HEK293 (cell line): ENCODE results near the gene SEMA3D.

ENCODE experiments used
- FEZF1 ChIP-seq: fragments of 450-650 bp; formaldehyde crosslinking; IDR thresholded peaks from 2 replicates; pipeline ENCODE4 v1.5.1; 2016; ENCODE audit warnings: missing biosample characterization, missing genetic modification characterization
- GLI2 ChIP-seq: fragments of 450-650 bp; formaldehyde crosslinking; IDR thresholded peaks from 2 replicates; pipeline ENCODE4; 2017; ENCODE audit warnings: missing biosample characterization, missing genetic modification characterization, low read depth, borderline replicate concordance
- KLF16 ChIP-seq: fragments of 450-650 bp; formaldehyde crosslinking; IDR thresholded peaks from 2 replicates; pipeline ENCODE4 v1.5.1; 2017; ENCODE audit warnings: missing biosample characterization, missing genetic modification characterization
- KLF7 ChIP-seq: fragments of 450-650 bp; formaldehyde crosslinking; IDR thresholded peaks from 2 replicates; pipeline ENCODE4 v1.5.1; 2016; ENCODE audit warnings: missing biosample characterization, missing genetic modification characterization, borderline replicate concordance
- MYNN ChIP-seq: fragments of 450-650 bp; formaldehyde crosslinking; IDR thresholded peaks from 2 replicates; pipeline ENCODE4 v1.5.1; 2016; ENCODE audit warnings: missing biosample characterization, missing genetic modification characterization, borderline replicate concordance
- SETDB1 ChIP-seq: IDR thresholded peaks from one replicate; pipeline ENCODE4 v1.6.1; 2017; ENCODE audit warnings: mild to moderate bottlenecking, low read length, moderate library complexity, mixed read lengths; ENCODE audit not compliant: insufficient read length
- SP7 ChIP-seq: fragments of 450-650 bp; formaldehyde crosslinking; IDR thresholded peaks from 2 replicates; pipeline ENCODE4 v1.5.1; 2016; ENCODE audit warnings: missing biosample characterization, missing genetic modification characterization
- TCF7L2 ChIP-seq: IDR thresholded peaks from 2 replicates; pipeline ENCODE4 v1.6.1; 2011; ENCODE audit warnings: low read depth, mild to moderate bottlenecking, inconsistent platforms, low read length, moderate library complexity, borderline replicate concordance
- ZNF155 ChIP-seq: fragments of 450-650 bp; formaldehyde crosslinking; IDR thresholded peaks from 2 replicates; pipeline ENCODE4 v1.5.1; 2016; ENCODE audit warnings: missing biosample characterization, missing genetic modification characterization
- ZNF184 ChIP-seq: fragments of 450-650 bp; IDR thresholded peaks from 2 replicates; pipeline ENCODE4 v1.5.1; 2018; ENCODE audit warnings: missing biosample characterization, mild to moderate bottlenecking, missing genetic modification characterization
- ZNF19 ChIP-seq: fragments of 450-650 bp; formaldehyde crosslinking; IDR thresholded peaks from 2 replicates; pipeline ENCODE4; 2016; ENCODE audit warnings: missing biosample characterization, missing genetic modification characterization, low read depth
- ZNF239 ChIP-seq: fragments of 450-650 bp; formaldehyde crosslinking; IDR thresholded peaks from 2 replicates; pipeline ENCODE4 v1.5.1; 2016; ENCODE audit warnings: missing biosample characterization, missing genetic modification characterization
- ZNF335 ChIP-seq: fragments of 450-650 bp; formaldehyde crosslinking; conservative IDR thresholded peaks from 2 replicates; pipeline ENCODE4 v1.5.1; 2016; ENCODE audit warnings: missing biosample characterization, missing genetic modification characterization
- ZNF366 ChIP-seq: fragments of 450-650 bp; formaldehyde crosslinking; conservative IDR thresholded peaks from 2 replicates; pipeline ENCODE4 v1.5.1; 2016; ENCODE audit warnings: missing biosample characterization, missing genetic modification characterization
- ZNF391 ChIP-seq: fragments of 450-650 bp; formaldehyde crosslinking; IDR thresholded peaks from 2 replicates; pipeline ENCODE4 v1.5.1; 2016; ENCODE audit warnings: low read depth, missing biosample characterization, missing genetic modification characterization, borderline replicate concordance
- ZNF394 ChIP-seq: fragments of 450-650 bp; formaldehyde crosslinking; IDR thresholded peaks from 2 replicates; pipeline ENCODE4 v1.5.1; 2016; ENCODE audit warnings: missing biosample characterization, missing genetic modification characterization, mild to moderate bottlenecking, moderate library complexity, borderline replicate concordance
- ZNF449 ChIP-seq: fragments of 450-650 bp; formaldehyde crosslinking; IDR thresholded peaks from 2 replicates; pipeline ENCODE4 v1.5.1; 2017; ENCODE audit warnings: missing biosample characterization, mild to moderate bottlenecking, missing genetic modification characterization, moderate library complexity
- ZNF473 ChIP-seq: fragments of 450-650 bp; formaldehyde crosslinking; IDR thresholded peaks from 2 replicates; pipeline ENCODE4 v1.5.1; 2017; ENCODE audit warnings: missing biosample characterization, missing genetic modification characterization
- ZNF488 ChIP-seq: fragments of 450-650 bp; formaldehyde crosslinking; IDR thresholded peaks from 2 replicates; pipeline ENCODE4 v1.5.1; 2016; ENCODE audit warnings: missing biosample characterization, missing genetic modification characterization
- ZNF501 ChIP-seq: fragments of 450-650 bp; formaldehyde crosslinking; IDR thresholded peaks from 2 replicates; pipeline ENCODE4 v1.5.1; 2016; ENCODE audit warnings: missing biosample characterization, missing genetic modification characterization
- ZNF514 ChIP-seq: fragments of 450-650 bp; formaldehyde crosslinking; IDR thresholded peaks from 2 replicates; pipeline ENCODE4 v1.5.1; 2016; ENCODE audit warnings: missing biosample characterization, missing genetic modification characterization
- ZNF549 ChIP-seq: fragments of 450-650 bp; IDR thresholded peaks from 2 replicates; pipeline ENCODE4 v1.5.1; 2018; ENCODE audit warnings: missing biosample characterization, missing genetic modification characterization, mild to moderate bottlenecking, inconsistent platforms, moderate library complexity
- ZNF626 ChIP-seq: fragments of 450-650 bp; sonication (Bioruptor Pico); formaldehyde crosslinking; IDR thresholded peaks from 2 replicates; pipeline ENCODE4 v1.5.1; 2018; ENCODE audit warnings: missing biosample characterization, missing genetic modification characterization, inconsistent platforms
- ZNF664 ChIP-seq: fragments of 450-650 bp; formaldehyde crosslinking; IDR thresholded peaks from 2 replicates; pipeline ENCODE4 v1.5.1; 2016; ENCODE audit warnings: missing biosample characterization, missing genetic modification characterization
- ZNF791 ChIP-seq: fragments of 450-650 bp; formaldehyde crosslinking; IDR thresholded peaks from 2 replicates; pipeline ENCODE4 v1.5.1; 2016; ENCODE audit warnings: missing biosample characterization, missing genetic modification characterization
- ZSCAN18 ChIP-seq: fragments of 450-650 bp; formaldehyde crosslinking; IDR thresholded peaks from 2 replicates; pipeline ENCODE4 v1.5.1; 2016; ENCODE audit warnings: missing biosample characterization, missing genetic modification characterization
- ZXDB ChIP-seq: fragments of 450-650 bp; formaldehyde crosslinking; IDR thresholded peaks from 2 replicates; pipeline ENCODE4 v1.5.1; 2016; ENCODE audit warnings: missing biosample characterization, missing genetic modification characterization
- TF ChIP-seq, protein P1 (sequence below): fragments of 450-650 bp; formaldehyde crosslinking; optimal IDR thresholded peaks from 2 replicates; pipeline ENCODE3; 2016; ENCODE audit warnings: missing biosample characterization, mild to moderate bottlenecking, missing genetic modification characterization
- TF ChIP-seq, protein P2 (sequence below): fragments of 450-650 bp; formaldehyde crosslinking; IDR thresholded peaks from 2 replicates; pipeline ENCODE4 v1.5.1; 2016; ENCODE audit warnings: missing biosample characterization, missing genetic modification characterization
- TF ChIP-seq, protein P3 (sequence below): fragments of 450-650 bp; formaldehyde crosslinking; conservative IDR thresholded peaks from 2 replicates; pipeline ENCODE4 v1.5.1; 2016; ENCODE audit warnings: low read depth, missing biosample characterization, missing genetic modification characterization

The SEMA3D gene

DNA sequence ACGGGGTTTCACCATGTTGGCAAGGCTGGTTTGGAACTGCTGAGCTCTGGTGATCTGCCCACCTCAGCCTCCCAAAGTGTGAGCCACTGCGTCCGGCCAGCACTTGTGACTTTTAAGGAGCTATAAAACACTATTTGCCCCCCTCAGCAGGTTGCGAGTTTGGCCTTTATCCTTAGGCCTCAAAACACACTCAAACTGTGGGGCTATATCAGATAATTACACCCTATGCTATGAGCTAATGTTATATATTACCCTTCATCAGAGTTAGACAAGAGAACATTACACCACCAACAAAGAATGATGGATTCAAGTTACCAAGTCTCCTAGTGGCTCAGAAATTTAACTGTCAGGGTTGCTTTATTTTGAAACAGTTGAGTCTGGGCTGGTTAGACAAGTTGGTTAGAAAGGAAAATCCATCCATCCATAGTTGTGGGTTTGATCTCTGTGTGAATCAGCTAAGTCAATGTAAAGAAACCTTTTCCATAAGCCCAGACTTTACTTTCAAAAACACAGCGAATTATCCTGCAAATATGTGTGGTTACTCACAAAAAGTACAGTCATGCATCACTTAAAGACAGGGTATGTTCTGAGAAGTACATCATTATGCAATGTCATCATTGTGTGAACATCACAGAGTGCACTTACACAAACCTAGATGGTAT is 115.8 kb downstream of the SEMA3D start (continued):
- TF ChIP-seq ZNF366 (tag by site-specific recombination) (peak; percentile 44; the same call in 1 of the 2 replicates), ZNF549 (no peak), FEZF1 (tag by site-specific recombination) (peak; percentile 71), ZXDB (tag by site-specific recombination) (peak; percentile 71), ZNF488 (no peak), KLF7 (no peak), ZNF449 (no peak), KLF16 (no peak), ZNF473 (tag by site-specific recombination) (no peak), ZNF155 (tag by site-specific recombination) (no peak), ZNF184 (no peak), SP7 (tag by site-specific recombination) (peak; percentile 97), GLI2 (tag by site-specific recombination) (peak; percentile 56; the same call in 1 of the 2 replicates), ZNF791 (tag by site-specific recombination) (no peak), ZNF19 (tag by site-specific recombination) (no peak), ZNF394 (tag by site-specific recombination) (no peak), ZNF626 (tag by site-specific recombination) (no peak), ZNF501 (tag by site-specific recombination) (no peak), ZNF664 (tag by site-specific recombination) (no peak), ZNF391 (no peak), SETDB1 (no peak), ZNF239 (no peak), TCF7L2 (no peak; the same call in 1 of the 2 replicates), ZNF514 (tag by site-specific recombination) (no peak), ZNF335 (tag by site-specific recombination) (no peak), MYNN (peak; percentile 72; the same call in 1 of the 2 replicates), ZSCAN18 (tag by site-specific recombination) (no peak)
- TF ChIP-seq, protein P1, sequence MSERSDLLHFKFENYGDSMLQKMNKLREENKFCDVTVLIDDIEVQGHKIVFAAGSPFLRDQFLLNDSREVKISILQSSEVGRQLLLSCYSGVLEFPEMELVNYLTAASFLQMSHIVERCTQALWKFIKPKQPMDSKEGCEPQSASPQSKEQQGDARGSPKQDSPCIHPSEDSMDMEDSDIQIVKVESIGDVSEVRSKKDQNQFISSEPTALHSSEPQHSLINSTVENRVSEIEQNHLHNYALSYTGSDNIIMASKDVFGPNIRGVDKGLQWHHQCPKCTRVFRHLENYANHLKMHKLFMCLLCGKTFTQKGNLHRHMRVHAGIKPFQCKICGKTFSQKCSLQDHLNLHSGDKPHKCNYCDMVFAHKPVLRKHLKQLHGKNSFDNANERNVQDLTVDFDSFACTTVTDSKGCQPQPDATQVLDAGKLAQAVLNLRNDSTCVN (tag by site-specific recombination): no peak
- TF ChIP-seq, protein P2, sequence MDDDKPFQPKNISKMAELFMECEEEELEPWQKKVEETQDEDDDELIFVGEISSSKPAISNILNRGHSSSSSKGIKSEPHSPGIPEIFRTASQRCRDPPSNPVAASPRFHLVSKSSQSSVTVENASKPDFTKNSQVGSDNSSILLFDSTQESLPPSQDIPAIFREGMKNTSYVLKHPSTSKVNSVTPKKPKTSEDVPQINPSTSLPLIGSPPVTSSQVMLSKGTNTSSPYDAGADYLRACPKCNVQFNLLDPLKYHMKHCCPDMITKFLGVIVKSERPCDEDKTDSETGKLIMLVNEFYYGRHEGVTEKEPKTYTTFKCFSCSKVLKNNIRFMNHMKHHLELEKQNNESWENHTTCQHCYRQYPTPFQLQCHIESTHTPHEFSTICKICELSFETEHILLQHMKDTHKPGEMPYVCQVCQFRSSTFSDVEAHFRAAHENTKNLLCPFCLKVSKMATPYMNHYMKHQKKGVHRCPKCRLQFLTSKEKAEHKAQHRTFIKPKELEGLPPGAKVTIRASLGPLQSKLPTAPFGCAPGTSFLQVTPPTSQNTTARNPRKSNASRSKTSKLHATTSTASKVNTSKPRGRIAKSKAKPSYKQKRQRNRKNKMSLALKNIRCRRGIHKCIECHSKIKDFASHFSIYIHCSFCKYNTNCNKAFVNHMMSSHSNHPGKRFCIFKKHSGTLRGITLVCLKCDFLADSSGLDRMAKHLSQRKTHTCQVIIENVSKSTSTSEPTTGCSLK (tag by site-specific recombination): no peak
- TF ChIP-seq, protein P3, sequence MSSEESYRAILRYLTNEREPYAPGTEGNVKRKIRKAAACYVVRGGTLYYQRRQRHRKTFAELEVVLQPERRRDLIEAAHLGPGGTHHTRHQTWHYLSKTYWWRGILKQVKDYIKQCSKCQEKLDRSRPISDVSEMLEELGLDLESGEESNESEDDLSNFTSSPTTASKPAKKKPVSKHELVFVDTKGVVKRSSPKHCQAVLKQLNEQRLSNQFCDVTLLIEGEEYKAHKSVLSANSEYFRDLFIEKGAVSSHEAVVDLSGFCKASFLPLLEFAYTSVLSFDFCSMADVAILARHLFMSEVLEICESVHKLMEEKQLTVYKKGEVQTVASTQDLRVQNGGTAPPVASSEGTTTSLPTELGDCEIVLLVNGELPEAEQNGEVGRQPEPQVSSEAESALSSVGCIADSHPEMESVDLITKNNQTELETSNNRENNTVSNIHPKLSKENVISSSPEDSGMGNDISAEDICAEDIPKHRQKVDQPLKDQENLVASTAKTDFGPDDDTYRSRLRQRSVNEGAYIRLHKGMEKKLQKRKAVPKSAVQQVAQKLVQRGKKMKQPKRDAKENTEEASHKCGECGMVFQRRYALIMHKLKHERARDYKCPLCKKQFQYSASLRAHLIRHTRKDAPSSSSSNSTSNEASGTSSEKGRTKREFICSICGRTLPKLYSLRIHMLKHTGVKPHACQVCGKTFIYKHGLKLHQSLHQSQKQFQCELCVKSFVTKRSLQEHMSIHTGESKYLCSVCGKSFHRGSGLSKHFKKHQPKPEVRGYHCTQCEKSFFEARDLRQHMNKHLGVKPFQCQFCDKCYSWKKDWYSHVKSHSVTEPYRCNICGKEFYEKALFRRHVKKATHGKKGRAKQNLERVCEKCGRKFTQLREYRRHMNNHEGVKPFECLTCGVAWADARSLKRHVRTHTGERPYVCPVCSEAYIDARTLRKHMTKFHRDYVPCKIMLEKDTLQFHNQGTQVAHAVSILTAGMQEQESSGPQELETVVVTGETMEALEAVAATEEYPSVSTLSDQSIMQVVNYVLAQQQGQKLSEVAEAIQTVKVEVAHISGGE (tag by site-specific recombination): no peak
